Activated CD4-positive, CD25-positive, alpha-beta regulatory T cell treated with anti-CD3 and anti-CD28 coated beads, Interleukin-2, amount 50 U/mL, for 24 hours (primary cell): ENCODE results near the gene STMN1.
A peak's percentile ranks its signal among the peaks of the same experiment; 100 is the strongest.
"Not testable (repeated sequence)": the region's sequence is repeated elsewhere in the genome, so short reads cannot be mapped to it uniquely, and the experiment has no call there.

Experiments used
- ATAC-seq, 2 donors: fragments of 150-1000 bp; cut with Tn5 transposase; one replicate each; pipeline ENCODE4 v1.10.0; 2021; ENCODE audit warnings: mild to moderate bottlenecking in 1 of 2, moderate library complexity in 1 of 2

Gene STMN1

GRCh38 chr1:25905680-25906643 lies at the start of gene STMN1:
STMN1 (minus strand) TSS chr1:25906419; CDS start chr1:25904676, 1,743 bp downstream.
- peak; percentile 80 to 84 for ATAC-seq

GRCh38 chr1:25955553-25955952 lies 49.3 kb upstream of the STMN1 start:
- ATAC-seq = no peak

- ATAC-seq = no peak
Observed at GRCh38 chr1:25954282-25954938, 48.2 kb upstream of the STMN1 start.

GRCh38 chr1:25952841-25953401 lies 46.7 kb upstream of the STMN1 start:
- no peak for ATAC-seq

- no peak for ATAC-seq
Observed at GRCh38 chr1:25948641-25949040, 42.4 kb upstream of the STMN1 start.

GRCh38 chr1:25947027-25947426 lies 40.8 kb upstream of the STMN1 start:
- no peak for ATAC-seq

- no peak for ATAC-seq
Observed at GRCh38 chr1:25945761-25946160, 39.5 kb upstream of the STMN1 start.

- ATAC-seq = no peak
Observed at GRCh38 chr1:25944986-25945385, 38.8 kb upstream of the STMN1 start.

GRCh38 chr1:25943511-25943910 lies 37.3 kb upstream of the STMN1 start:
- not testable (repeated sequence) for ATAC-seq

GRCh38 chr1:25936947-25937346 lies 30.7 kb upstream of the STMN1 start:
- ATAC-seq = no peak

GRCh38 chr1:25933479-25934365 lies 27.5 kb upstream of the STMN1 start:
- ATAC-seq = no peak

GRCh38 chr1:25932811-25933400 lies 26.7 kb upstream of the STMN1 start:
- not testable (repeated sequence) for ATAC-seq

GRCh38 chr1:25932321-25932720 lies 26.1 kb upstream of the STMN1 start:
- ATAC-seq = no peak

GRCh38 chr1:25929016-25929415 lies 22.8 kb upstream of the STMN1 start:
- no peak for ATAC-seq

GRCh38 chr1:25927521-25928265 lies 21.5 kb upstream of the STMN1 start:
- no peak for ATAC-seq

- ATAC-seq = no peak
Observed at GRCh38 chr1:25926731-25927496, 20.7 kb upstream of the STMN1 start.

- no peak for ATAC-seq
Observed at GRCh38 chr1:25924454-25924853, 18.2 kb upstream of the STMN1 start.

- ATAC-seq = peak in 1 of 2 donors; percentile 30
Observed at GRCh38 chr1:25922971-25923552, 16.8 kb upstream of the STMN1 start.

GRCh38 chr1:25922056-25922970 lies 16.1 kb upstream of the STMN1 start:
- peak; percentile 65 to 80 for ATAC-seq
